ENCODE measurements around the gene ZBTB5. TPM values are rescaled to one million over a fixed set of nuclear protein-coding genes. Genes with fewer than 3 reads are reported as not detected.
A peak's percentile ranks its signal among the peaks of the same experiment; 100 is the strongest.

ZBTB5 gene
- total and polyA plus RNA-seq, 2 of the 13 experiments (the other 11 are each of a cell fraction or from before 2014, with no cell fraction given) = 12.5 to 20.5 TPM

DNA sequence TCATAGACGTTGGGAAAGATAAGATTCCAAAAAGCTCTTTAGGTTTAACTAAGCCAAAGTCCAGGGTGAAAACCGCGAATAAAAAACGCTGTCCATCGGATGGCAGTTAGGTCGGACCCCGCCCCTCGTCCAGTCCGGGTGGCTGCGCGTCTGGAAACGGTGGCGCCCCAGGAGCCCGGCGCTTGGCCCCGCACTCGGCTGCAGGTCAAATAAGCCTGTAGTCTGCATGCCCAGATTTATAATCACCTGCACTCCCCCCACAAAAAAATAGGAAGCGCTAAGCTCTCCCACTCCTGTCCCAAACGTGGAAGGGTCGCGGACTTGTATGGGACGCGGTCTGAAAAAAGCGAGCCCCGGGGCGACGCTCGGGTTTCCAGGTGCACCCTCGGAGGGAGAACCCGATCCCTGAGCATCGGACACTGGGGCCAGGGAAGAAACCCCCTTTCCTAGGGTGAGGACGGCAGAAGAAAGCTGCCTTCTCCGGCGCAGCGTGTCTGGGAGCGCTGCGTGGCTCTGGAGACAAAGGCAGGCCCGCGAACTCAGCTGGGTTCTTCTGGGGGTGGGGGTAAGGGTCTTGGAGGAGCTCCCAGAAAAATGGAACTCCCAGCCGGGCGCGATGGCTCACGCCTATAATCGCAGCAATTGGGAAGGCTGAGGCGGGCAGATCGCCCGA, 923 bp upstream of the ZBTB5 start (continued):
- no peak for TF ChIP-seq TBX3 (IDR thresholded peaks at IDR 0.05; ENCODE audit: borderline replicate concordance)
- no peak for TF ChIP-seq ZNF10 (CRISPR knock-in tag; IDR thresholded peaks at IDR 0.05; ENCODE audit: borderline replicate concordance, low read depth)
- TF ChIP-seq ZBTB10 (CRISPR knock-in tag; IDR thresholded peaks at IDR 0.05; ENCODE audit: borderline replicate concordance) = no peak; the same call in 1 of the 2 replicates
- TF ChIP-seq SPEN (CRISPR knock-in tag; IDR thresholded peaks at IDR 0.05; ENCODE audit: low read depth) = no peak; the same call in 1 of the 2 replicates
- TF ChIP-seq GATAD1 (CRISPR knock-in tag; IDR thresholded peaks at IDR 0.05) = no peak
- TF ChIP-seq ZSCAN25 (CRISPR knock-in tag; IDR thresholded peaks at IDR 0.05) = no peak
- TF ChIP-seq ZNF550 (CRISPR knock-in tag; IDR thresholded peaks at IDR 0.05; ENCODE audit: borderline replicate concordance) = no peak
- no peak for TF ChIP-seq FLYWCH1 (CRISPR knock-in tag; IDR thresholded peaks at IDR 0.05)
- TF ChIP-seq ZNF749 (CRISPR knock-in tag; IDR thresholded peaks at IDR 0.05; ENCODE audit: borderline replicate concordance) = peak; percentile 48; the same call in 1 of the 2 replicates
- TF ChIP-seq FIP1L1 (IDR thresholded peaks at IDR 0.05; ENCODE audit: borderline replicate concordance, insufficient read depth, low read depth, low read length) = no peak
- TF ChIP-seq UBTF (CRISPR knock-in tag; IDR thresholded peaks at IDR 0.05) = peak; percentile 72; the same call in 1 of the 2 replicates
- no peak for TF ChIP-seq ATF6 (CRISPR knock-in tag; conservative IDR thresholded peaks at IDR 0.05)
- peak; percentile 56; the same call in 1 of the 2 replicates for TF ChIP-seq HNRNPL (IDR thresholded peaks at IDR 0.05; ENCODE audit: low read depth, low read length)
- no peak for TF ChIP-seq SKIL (CRISPR knock-in tag; IDR thresholded peaks at IDR 0.05; ENCODE audit: borderline replicate concordance)
- TF ChIP-seq, protein P1, sequence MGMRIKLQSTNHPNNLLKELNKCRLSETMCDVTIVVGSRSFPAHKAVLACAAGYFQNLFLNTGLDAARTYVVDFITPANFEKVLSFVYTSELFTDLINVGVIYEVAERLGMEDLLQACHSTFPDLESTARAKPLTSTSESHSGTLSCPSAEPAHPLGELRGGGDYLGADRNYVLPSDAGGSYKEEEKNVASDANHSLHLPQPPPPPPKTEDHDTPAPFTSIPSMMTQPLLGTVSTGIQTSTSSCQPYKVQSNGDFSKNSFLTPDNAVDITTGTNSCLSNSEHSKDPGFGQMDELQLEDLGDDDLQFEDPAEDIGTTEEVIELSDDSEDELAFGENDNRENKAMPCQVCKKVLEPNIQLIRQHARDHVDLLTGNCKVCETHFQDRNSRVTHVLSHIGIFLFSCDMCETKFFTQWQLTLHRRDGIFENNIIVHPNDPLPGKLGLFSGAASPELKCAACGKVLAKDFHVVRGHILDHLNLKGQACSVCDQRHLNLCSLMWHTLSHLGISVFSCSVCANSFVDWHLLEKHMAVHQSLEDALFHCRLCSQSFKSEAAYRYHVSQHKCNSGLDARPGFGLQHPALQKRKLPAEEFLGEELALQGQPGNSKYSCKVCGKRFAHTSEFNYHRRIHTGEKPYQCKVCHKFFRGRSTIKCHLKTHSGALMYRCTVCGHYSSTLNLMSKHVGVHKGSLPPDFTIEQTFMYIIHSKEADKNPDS (CRISPR knock-in tag; IDR thresholded peaks at IDR 0.05) = no peak

Data from HepG2 (cell line).